GM21360 (cell line): Measurements from ENCODE around the gene GALR2.
"Not testable (repeated sequence)": the region's sequence is repeated elsewhere in the genome, so short reads cannot be mapped to it uniquely, and the experiment has no call there.

Experiments used
- ATAC-seq: cut with Tn5 transposase; IDR thresholded peaks from one replicate; pipeline ENCODE4 v1.9.1; 2021; ENCODE audit warnings: mild to moderate bottlenecking, moderate library complexity; ENCODE audit not compliant: unreplicated experiment

Gene GALR2

GRCh38 chr17:76074390-76075363 is at the start of gene GALR2:
Gene GALR2, plus strand, starts transcription at chr17:76074781. Its CDS starts 103 bp downstream, at chr17:76074884.
- no peak for ATAC-seq

- ATAC-seq = no peak
These were observed 49.3 kb upstream of the GALR2 start for GRCh38 chr17:76025294-76025693.

- no peak for ATAC-seq
These were observed 47.8 kb upstream of the GALR2 start for GRCh38 chr17:76026714-76027158.

DNA sequence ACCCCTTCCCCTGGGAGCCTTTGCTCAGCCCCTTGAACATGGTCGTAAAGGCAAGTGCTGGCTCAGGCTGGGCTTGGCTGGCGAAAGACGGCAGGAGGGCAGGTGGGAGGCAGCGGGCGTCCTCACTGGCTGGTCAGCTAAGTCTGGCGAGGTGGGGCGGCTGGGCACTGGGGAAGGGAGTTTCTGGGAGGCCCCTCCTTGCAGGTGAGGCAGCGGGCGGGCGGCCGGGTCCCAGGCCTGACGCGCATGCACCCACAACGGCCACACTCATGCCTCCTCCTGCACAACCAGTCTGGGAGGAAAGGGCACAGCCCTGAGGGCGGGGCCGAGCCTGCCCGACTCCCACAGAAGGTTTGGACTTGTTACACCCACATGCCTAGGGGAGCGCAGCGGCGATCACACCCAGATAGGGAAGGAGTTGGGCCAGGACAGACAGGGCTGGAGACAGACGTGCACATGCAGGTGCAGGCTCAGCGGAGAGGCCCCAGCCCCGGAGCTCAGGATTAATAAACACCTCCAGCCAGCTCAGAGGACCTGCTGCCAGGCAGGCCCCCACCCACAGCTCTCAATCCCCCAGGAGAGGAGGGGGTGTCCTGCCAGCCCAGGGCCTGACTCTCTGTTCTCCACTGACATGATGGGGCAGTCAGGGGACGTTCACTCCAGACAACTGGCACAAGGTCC is 47.3 kb upstream of the GALR2 start, which contains the start of gene EVPL:
Gene EVPL, minus strand, starts transcription at position 148 of the 681 bp plus-strand sequence. Its CDS starts 108 bp downstream, at position 40.
- ATAC-seq = no peak

GRCh38 chr17:76032073-76032779 is 42.4 kb upstream of the GALR2 start:
- no peak for ATAC-seq

DNA sequence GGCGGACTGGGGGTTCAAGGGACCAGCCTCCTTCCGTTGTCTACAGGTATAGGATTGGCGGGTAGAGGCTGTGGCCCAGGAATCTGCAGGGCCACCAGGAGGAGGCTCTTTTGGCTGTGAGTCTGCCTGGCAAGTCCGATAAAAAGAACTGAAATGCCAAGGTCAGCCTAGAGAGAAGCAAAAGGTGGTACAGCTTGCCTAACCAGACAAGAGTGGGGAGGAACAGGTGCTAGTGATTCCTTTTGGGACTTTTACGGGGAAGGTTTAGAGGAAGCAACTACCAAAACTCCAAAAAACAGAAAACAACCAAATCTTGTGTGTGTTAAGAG is 41.8 kb upstream of the GALR2 start:
- ATAC-seq = no peak

DNA sequence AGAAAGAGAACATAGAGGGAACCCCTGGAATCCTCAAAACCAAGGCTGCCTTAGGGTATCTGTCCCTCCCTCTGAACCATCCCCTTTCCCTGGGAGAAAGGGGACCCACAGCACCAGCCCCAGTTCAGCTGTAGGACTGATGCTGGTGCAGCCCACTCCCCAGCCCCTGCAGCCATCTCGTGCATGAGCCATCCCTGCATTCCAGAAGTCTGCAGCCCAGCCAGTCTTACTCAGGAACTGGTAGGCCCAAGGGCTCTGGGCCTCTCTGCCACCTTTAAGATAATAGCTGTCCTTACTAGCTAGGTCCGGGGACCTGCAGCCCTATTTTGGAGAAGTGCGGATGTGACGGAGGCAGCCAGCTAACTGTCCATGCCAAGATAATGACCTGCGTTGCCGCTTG is 41.4 kb upstream of the GALR2 start:
- ATAC-seq = no peak

DNA sequence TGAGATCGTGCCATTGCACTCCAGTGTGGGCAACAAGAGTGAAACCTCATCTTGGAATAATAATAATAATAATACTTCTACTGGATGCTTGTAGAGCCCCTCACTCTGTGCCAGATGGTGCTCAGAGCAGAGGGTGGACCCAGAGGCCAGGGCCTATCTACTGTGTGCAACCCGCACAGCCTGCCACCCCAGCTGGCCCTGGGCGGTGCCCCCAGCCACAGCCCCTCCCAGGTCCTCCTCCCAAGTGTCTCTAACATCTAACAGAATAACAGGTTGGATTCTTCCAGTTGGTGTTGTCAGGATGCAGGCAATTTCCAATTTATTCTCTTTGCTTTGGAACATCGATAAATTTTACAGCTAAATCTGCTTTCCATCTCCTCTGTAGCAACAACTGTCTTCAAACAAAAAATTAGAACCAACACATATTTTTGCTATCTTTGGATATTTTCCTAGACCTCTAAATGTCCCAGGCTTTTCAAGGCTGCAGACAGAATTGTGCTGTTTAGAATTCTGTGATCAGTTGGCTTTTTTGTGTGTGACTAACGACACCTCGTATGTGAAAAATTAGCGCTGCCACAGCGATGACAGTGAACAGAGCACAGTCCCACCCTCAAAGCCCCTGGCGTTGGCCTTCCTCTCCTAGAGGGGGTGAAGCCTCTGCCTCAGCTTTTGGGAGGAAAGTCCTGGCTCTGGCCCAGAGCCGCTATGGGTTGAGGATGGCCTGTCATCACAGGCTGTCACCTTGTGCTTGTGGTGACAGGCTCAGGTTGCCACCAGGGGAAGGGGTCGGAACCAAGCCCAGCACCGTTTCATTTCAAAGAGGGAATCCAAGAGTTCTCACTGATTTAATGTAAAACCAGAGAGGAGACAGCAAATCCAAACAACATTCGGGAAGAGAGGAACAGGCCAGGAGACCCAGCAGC is 39.9 kb upstream of the GALR2 start:
- ATAC-seq = no peak

GRCh38 chr17:76036497-76037261 is 37.9 kb upstream of the GALR2 start:
- ATAC-seq = no peak

DNA sequence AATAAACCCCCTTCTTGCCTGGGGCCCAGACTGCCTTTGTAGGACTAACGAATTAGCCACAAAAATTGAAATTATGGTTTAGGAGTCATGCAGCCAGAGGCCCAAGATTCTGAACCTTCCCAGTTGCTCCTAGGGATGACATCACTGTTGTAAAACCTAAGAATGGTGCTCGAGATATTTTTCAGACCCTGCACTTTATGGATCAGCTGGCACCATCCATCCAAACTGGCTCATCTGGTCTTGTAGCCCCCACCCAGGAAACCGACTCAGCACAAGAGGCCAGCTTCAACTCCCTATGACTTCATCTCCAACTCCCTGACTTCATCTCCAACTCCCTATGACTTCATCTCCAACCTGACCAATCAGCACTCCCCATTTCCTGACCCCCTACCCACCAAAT is 36.5 kb upstream of the GALR2 start:
- ATAC-seq = no peak

DNA sequence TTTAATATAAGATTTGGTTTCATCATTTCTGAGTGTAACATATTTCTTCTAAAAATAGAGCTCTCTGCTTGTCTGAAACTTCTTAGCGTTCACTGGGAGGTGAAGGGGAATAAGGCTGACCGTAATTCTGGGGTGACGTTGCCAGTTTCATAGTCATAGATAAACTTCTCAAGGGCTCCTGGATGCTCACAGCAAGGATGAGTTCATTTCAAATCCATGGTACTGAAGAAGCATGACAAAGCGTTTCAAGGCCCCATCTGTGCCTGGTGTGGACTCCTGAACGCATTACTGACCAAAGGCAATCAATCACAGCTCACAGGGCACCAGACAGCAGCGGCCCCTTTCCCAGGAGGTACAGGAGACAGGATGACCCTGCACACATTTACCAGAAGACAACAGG is 35.5 kb upstream of the GALR2 start:
- ATAC-seq = no peak

- no peak for ATAC-seq
These were observed 34.2 kb upstream of the GALR2 start for GRCh38 chr17:76040376-76040775.

GRCh38 chr17:76042868-76043267 is 31.7 kb upstream of the GALR2 start:
- not testable (repeated sequence) for ATAC-seq

- not testable (repeated sequence) for ATAC-seq
These were observed 30.0 kb upstream of the GALR2 start for GRCh38 chr17:76044475-76045007.

DNA sequence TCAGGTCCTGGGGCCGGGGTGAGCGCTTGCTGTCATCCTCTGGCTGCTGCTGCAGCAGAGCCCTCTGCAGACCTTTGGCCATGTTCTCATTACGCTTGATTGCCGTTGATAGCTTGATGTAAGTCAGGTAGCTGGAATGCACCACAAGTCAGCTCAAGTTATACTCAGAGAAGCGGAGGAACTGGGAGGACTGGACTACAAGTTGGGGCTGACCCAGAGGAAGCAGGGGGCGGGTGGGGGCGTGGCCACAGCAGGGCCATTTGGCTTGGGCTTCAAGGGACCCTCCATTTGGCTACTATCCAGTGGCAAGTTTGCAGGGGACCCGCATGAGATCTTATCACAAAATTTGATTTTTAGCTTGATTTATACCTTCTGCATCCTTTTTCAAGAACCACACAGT is 28.5 kb upstream of the GALR2 start:
- ATAC-seq = no peak

- no peak for ATAC-seq
These were observed 26.5 kb upstream of the GALR2 start for GRCh38 chr17:76048025-76048605.

GRCh38 chr17:76048711-76049110 is 25.9 kb upstream of the GALR2 start:
- ATAC-seq = no peak

DNA sequence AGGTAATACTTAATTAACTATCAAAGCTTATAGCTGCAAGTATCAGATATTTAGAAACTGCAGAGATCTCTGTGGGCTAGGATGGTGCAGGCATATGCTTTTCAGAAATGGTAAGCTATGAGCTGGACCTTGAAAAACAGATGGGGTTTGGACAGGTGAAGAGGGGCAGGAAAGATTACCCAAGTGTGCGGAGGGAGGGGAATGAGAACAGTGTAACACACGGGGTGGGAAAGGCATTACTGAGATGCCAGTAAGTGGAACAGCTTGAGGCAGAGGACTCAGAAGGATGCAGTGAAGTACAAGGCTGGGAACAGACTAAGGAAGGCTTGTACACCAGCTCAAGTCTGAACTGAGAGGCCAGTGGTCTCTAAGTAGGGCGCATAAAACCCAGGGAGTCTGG is 25.3 kb upstream of the GALR2 start:
- no peak for ATAC-seq
